GM12875 (cell line): Measurements from ENCODE around the gene HDAC9.

Experiments used
- H3K4me3 ChIP-seq: one replicate; pipeline ENCODE4 v1.5.1; 2011; ENCODE audit warnings: low read depth, low read length, control low read depth
- CTCF ChIP-seq: IDR thresholded peaks from 2 replicates; pipeline ENCODE4 v1.5.1; 2011; ENCODE audit warnings: low read depth, mild to moderate bottlenecking, control low read depth, inconsistent platforms, low read length, moderate library complexity, borderline replicate concordance; ENCODE audit not compliant: insufficient read depth

HDAC9 gene

GRCh38 chr7:18780938-18781337 is 285.4 kb downstream of the HDAC9 start:
- no peak overlapping the region for H3K4me3 ChIP-seq
- TF ChIP-seq CTCF = no peak

DNA sequence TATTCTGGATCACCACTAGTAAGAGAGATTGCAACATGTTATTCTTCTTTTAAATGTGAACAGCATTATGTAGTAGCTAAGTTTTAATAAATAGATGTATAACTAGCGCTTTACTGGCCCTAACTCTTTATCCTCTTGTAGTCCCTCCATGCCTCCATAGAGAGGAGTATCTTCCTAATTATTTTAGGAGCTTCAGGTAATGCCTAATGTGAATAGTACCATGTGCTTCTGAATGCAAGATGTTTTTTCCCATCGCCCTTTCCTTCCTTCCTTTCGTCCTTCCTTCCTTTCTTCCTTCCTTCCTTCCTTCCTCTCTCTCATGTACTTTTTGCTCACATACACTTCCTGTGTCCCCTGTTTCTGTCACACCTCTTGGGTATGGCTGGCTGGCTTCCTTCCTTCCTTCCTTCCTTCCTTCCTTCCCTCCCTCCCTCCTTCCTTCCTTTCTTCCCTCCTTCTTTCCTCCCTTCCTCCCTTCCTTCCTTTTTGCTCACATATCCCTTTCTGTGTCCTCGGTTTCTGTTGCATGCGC is 290.7 kb downstream of the HDAC9 start:
- H3K4me3 ChIP-seq = no peak overlapping the region
- no peak for TF ChIP-seq CTCF

- H3K4me3 ChIP-seq = no peak overlapping the region
- TF ChIP-seq CTCF = no peak
These were observed 291.2 kb downstream of the HDAC9 start for GRCh38 chr7:18786796-18787195.

DNA sequence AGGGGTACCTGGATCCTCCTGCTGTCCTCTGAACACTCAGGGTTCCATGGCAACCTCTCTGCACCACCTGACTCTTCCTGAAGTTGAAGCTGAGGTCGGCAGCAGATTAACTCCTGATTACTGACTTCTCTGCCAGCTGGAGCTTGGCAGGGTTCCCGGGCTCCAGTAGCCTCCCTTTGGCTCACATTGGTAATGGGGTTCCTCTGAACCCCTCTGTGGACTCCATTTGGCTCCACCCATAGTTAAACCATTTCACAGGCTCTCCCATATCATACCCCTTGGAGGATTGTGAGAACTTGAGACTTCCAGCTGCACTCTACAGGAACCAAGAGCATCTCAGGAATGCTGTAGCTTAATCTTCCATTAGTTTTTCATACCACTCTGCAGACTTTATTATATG is 292.5 kb downstream of the HDAC9 start:
- H3K4me3 ChIP-seq = no peak overlapping the region
- TF ChIP-seq CTCF = no peak

GRCh38 chr7:18792871-18793595 is 297.5 kb downstream of the HDAC9 start:
- TF ChIP-seq CTCF = no peak
- no peak overlapping the region for H3K4me3 ChIP-seq

GRCh38 chr7:18796216-18796615 is 300.7 kb downstream of the HDAC9 start:
- TF ChIP-seq CTCF = no peak
- no peak overlapping the region for H3K4me3 ChIP-seq

- H3K4me3 ChIP-seq = no peak overlapping the region
- TF ChIP-seq CTCF = no peak
These were observed 302.7 kb downstream of the HDAC9 start for GRCh38 chr7:18798088-18798906.
